WI38 (cell line): ENCODE data around the gene RUNX1.

ENCODE experiments used
- H3K4me3 ChIP-seq: 2 replicates; pipeline ENCODE4 v1.5.1; 2011; ENCODE audit warnings: low read depth, mild to moderate bottlenecking, control low read depth, low read length
- TF ChIP-seq, protein P1 (sequence below): IDR thresholded peaks from 2 replicates; pipeline ENCODE4 v1.5.1; 2012; ENCODE audit warnings: low read depth, mild to moderate bottlenecking, control low read depth, low read length

Gene RUNX1

DNA sequence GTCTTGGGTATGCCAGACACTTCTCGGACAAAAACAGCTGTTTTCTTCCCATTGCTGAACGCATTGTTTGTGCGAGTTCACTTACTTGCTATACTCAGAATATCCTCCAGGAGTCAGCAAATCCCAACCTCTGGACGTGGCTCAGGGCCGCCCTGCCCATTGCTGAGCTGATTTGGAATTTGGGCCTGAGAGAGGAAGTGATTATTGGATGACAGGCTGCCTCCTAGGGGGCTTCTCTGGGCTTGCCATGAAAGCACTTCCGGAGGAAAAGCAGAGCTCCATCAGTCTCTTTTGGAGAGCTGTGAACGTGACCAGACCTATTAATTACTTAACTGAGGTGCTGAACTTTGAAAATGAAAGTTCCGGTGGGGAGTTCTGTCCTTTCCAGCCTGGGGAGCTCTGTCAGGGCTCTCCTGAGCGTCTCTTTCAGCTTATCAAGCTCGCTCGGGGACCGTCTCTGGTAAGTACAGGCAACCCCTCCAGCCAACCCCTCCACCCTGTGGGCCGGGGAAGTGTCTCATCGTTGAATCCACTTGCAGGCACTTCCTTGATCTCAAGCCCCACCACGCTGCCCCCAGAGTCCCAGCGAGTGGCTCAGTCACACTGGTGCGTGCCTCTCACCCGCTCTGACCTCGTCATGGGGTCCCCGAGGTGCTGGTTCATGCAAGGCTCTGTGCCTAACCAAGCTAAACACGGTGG is 303.4 kb downstream of the RUNX1 start:
- TF ChIP-seq, protein P1, sequence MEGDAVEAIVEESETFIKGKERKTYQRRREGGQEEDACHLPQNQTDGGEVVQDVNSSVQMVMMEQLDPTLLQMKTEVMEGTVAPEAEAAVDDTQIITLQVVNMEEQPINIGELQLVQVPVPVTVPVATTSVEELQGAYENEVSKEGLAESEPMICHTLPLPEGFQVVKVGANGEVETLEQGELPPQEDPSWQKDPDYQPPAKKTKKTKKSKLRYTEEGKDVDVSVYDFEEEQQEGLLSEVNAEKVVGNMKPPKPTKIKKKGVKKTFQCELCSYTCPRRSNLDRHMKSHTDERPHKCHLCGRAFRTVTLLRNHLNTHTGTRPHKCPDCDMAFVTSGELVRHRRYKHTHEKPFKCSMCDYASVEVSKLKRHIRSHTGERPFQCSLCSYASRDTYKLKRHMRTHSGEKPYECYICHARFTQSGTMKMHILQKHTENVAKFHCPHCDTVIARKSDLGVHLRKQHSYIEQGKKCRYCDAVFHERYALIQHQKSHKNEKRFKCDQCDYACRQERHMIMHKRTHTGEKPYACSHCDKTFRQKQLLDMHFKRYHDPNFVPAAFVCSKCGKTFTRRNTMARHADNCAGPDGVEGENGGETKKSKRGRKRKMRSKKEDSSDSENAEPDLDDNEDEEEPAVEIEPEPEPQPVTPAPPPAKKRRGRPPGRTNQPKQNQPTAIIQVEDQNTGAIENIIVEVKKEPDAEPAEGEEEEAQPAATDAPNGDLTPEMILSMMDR: peak; percentile 94
- 0 out of 2 replicates have a peak overlapping the region, but pooled peaks have one; percentile 2 for H3K4me3 ChIP-seq

DNA sequence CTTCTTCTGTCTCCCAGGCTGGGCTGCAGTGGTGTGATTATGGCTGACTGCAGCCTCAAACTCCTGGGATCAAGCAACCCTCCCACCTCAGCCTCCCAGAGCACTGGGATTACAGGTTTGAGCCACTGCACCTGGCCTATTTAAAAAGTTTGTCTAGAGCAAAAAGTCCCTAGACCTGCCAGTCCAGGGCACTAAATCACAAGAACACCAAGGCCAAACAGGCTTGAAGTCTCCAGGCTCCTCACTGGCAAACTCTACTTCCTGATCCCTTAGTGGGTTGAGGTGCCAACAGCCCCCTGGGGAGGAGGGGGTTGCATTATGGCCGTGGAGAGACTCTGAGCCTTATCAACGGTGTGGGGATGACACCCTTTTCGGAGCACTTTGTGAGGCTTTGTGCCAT is 304.3 kb downstream of the RUNX1 start:
- TF ChIP-seq, protein P1: no peak
- no peak overlapping the region for H3K4me3 ChIP-seq

DNA sequence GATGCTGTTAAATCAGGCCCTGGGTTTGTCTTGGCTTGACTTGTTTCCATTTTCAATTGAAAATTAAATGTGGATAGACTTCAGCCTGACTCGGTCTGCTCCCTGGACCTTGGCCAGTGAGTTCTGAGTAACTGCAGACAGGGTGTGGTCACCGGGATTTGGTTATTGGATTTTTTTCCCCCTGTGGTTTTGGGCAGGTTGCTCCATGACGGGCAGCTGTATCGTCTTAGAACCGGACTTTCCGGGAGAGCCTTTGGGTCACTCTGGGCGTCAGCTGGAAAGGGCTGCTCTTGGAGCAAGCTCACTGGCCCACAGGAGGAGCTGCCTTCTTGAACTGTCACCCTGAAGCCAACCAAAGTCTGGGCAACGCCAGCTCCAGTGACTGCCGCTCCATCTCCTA is 305.3 kb downstream of the RUNX1 start:
- TF ChIP-seq, protein P1: no peak
- H3K4me3 ChIP-seq: no peak overlapping the region

DNA sequence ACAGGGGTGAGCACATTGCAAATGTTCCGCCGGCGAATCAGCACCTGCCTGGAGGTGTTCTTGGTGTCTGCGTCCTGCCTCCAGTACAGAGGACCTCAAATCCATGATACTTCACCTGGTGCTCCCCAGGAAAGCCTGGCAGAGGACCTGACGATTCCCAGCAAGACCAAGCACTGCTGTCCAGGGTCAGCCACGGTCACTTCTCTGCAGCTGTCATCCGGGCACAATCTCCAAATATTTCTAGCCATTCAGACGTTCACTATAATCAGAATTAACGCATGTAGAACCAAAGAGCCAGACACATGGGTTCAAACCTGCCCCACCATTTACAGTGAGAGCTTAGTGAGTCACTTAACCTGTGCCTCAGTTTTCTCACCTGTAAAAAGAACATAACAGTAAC is 305.8 kb downstream of the RUNX1 start:
- TF ChIP-seq, protein P1: no peak
- H3K4me3 ChIP-seq: no peak overlapping the region

DNA sequence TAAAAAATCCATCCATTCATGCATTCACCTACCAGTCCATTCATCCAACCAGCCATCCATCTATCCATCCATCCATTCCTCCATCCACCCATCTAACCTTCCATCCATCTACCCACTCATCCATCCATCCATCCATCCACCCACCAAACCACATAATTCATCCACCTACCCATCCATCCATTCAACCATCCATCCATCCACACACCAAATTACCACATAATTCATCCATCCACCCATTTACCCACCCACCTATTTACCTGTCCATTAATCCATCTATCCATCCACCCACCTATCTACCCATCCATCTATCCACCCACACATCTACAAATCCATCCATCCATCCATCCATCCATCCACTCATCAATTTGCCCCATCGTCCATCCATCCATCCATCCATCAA is 308.9 kb downstream of the RUNX1 start:
- H3K4me3 ChIP-seq: no peak overlapping the region
- TF ChIP-seq, protein P1: no peak
